Loucy (cell line): ENCODE measurements around the gene BBIP1.
A peak's percentile ranks its signal among the peaks of the same experiment; 100 is the strongest.

Source experiments
- H2AFZ ChIP-seq: fragments of 200-600 bp; sonication (generic); 2 replicates; pipeline ENCODE4 v1.6.0; 2016; ENCODE audit warnings: antibody characterized with exemption, mild to moderate bottlenecking, low read length, moderate library complexity
- H3F3A ChIP-seq: fragments of 200-600 bp; 2 replicates; pipeline ENCODE4 v1.6.0; 2016; ENCODE audit warnings: antibody characterized with exemption, low read depth, mild to moderate bottlenecking
- H3K27me3 ChIP-seq: fragments of 200-600 bp; sonication (generic); 2 replicates; pipeline ENCODE4 v1.6.1; 2014; ENCODE audit warnings: low read length, mild to moderate bottlenecking; ENCODE audit not compliant: insufficient read depth, poor library complexity, severe bottlenecking
- H3K36me3 ChIP-seq: fragments of 200-600 bp; sonication (generic); 2 replicates; pipeline ENCODE4 v1.6.1; 2016; ENCODE audit warnings: low read length; ENCODE audit not compliant: insufficient read depth
- H3K4me1 ChIP-seq: fragments of 200-600 bp; sonication (generic); 2 replicates; pipeline ENCODE4 v1.5.1; 2014; ENCODE audit warnings: low read length, mild to moderate bottlenecking; ENCODE audit not compliant: insufficient read depth, poor library complexity, severe bottlenecking
- H3K4me2 ChIP-seq: fragments of 200-600 bp; sonication (generic); 2 replicates; pipeline ENCODE4 v1.6.0; 2014; ENCODE audit warnings: antibody characterized with exemption, low read length, low read depth, mild to moderate bottlenecking; ENCODE audit not compliant: poor library complexity, severe bottlenecking
- H3K4me3 ChIP-seq: fragments of 200-600 bp; sonication (generic); 2 replicates; pipeline ENCODE4 v1.5.1; 2014; ENCODE audit warnings: low read length, mild to moderate bottlenecking, mixed read lengths; ENCODE audit not compliant: poor library complexity, severe bottlenecking
- H3K79me2 ChIP-seq: fragments of 200-600 bp; sonication (generic); 2 replicates; pipeline ENCODE4 v1.6.1; 2014; ENCODE audit warnings: low read length; ENCODE audit not compliant: insufficient read depth
- H3K9ac ChIP-seq: fragments of 200-600 bp; sonication (generic); 2 replicates; pipeline ENCODE4 v1.6.0; 2014; ENCODE audit warnings: mild to moderate bottlenecking, low read depth, low read length, moderate library complexity; ENCODE audit not compliant: poor library complexity, severe bottlenecking
- H3K9me2 ChIP-seq: fragments of 200-600 bp; sonication (generic); replicated peaks from 2 replicates; pipeline ENCODE4 v1.6.1; 2016; ENCODE audit warnings: low read depth, low read length, mixed read lengths
- H3K9me3 ChIP-seq: fragments of 200-600 bp; sonication (generic); 2 replicates; pipeline ENCODE4 v1.6.1; 2014; ENCODE audit warnings: mild to moderate bottlenecking, antibody characterized with exemption, low read length, low read depth; ENCODE audit not compliant: insufficient read depth
- H4K20me1 ChIP-seq: fragments of 200-600 bp; sonication (generic); 2 replicates; pipeline ENCODE4 v1.6.0; 2014; ENCODE audit warnings: antibody characterized with exemption, low read length, mild to moderate bottlenecking; ENCODE audit not compliant: insufficient read depth, poor library complexity, severe bottlenecking
- CTCF ChIP-seq: fragments of 200-600 bp; sonication (generic); conservative IDR thresholded peaks from 2 replicates; pipeline ENCODE4 v1.5.1; 2014; ENCODE audit warnings: mild to moderate bottlenecking, antibody characterized with exemption, low read length
- EZH2phosphoT487 ChIP-seq: fragments of 200-600 bp; IDR thresholded peaks from 2 replicates; pipeline ENCODE4 v1.6.1; 2018; ENCODE audit warnings: antibody characterized with exemption, mild to moderate bottlenecking, moderate library complexity, borderline replicate concordance

Gene BBIP1

GRCh38 chr10:110863956-110864355, 55.0 kb downstream of the BBIP1 start:
- H3K27me3 ChIP-seq, result no peaks in the 10 kb centered on the region
- no peak for TF ChIP-seq CTCF
- no peak for TF ChIP-seq EZH2phosphoT487
- H3K79me2 ChIP-seq, result no peaks in the 10 kb centered on the region
- H3K36me3 ChIP-seq, result no peaks in the 10 kb centered on the region
- H3K9me3 ChIP-seq, result no peaks in the 10 kb centered on the region
- no peak overlapping the region for H2AFZ ChIP-seq
- H3K9me2 ChIP-seq, result no peaks in the 10 kb centered on the region
- no peaks in the 10 kb centered on the region for H4K20me1 ChIP-seq
- no peak overlapping the region for H3K9ac ChIP-seq
- no peak overlapping the region for H3K4me3 ChIP-seq
- H3K4me2 ChIP-seq, result no peak overlapping the region
- H3F3A ChIP-seq, result no peaks in the 10 kb centered on the region
- H3K4me1 ChIP-seq, result peaks cover 89% of the 10 kb centered on the region

- H3K4me2 ChIP-seq, result no peak overlapping the region
- H3F3A ChIP-seq, result peaks cover 3% of the 10 kb centered on the region; the same call in 1 of the 2 replicates
Observed at GRCh38 chr10:110863361-110863760, 55.6 kb downstream of the BBIP1 start.

GRCh38 chr10:110862961-110863360, 56.0 kb downstream of the BBIP1 start:
- Histone ChIP-seq H3K4me1 (peaks cover 89% of the 10 kb centered on the region), H3K4me2 (no peak overlapping the region), H3K9me2 (no peaks in the 10 kb centered on the region), H2AFZ (peak overlapping the region; percentile 8; the same call in 1 of the 2 replicates), H3K9ac (no peak overlapping the region), H3F3A (peaks cover 7% of the 10 kb centered on the region), H4K20me1 (no peaks in the 10 kb centered on the region), H3K9me3 (no peaks in the 10 kb centered on the region), H3K36me3 (no peaks in the 10 kb centered on the region), H3K4me3 (no peak overlapping the region), H3K79me2 (no peaks in the 10 kb centered on the region), H3K27me3 (no peaks in the 10 kb centered on the region)
- TF ChIP-seq CTCF (no peak), EZH2phosphoT487 (no peak)

More at GRCh38 chr10:110863361-110863760, 55.6 kb downstream of the BBIP1 start:
- peaks cover 89% of the 10 kb centered on the region for H3K4me1 ChIP-seq
- no peak overlapping the region for H2AFZ ChIP-seq
- H4K20me1 ChIP-seq, result no peaks in the 10 kb centered on the region
- TF ChIP-seq EZH2phosphoT487, result no peak
- TF ChIP-seq CTCF, result no peak
- no peaks in the 10 kb centered on the region for H3K36me3 ChIP-seq
- H3K27me3 ChIP-seq, result no peaks in the 10 kb centered on the region
- H3K9ac ChIP-seq, result no peak overlapping the region
- H3K9me3 ChIP-seq, result no peaks in the 10 kb centered on the region
- no peaks in the 10 kb centered on the region for H3K79me2 ChIP-seq
- no peaks in the 10 kb centered on the region for H3K9me2 ChIP-seq
- H3K4me3 ChIP-seq, result no peak overlapping the region
